ENCODE results near the gene ENTHD1. TPM values are rescaled to one million over a fixed set of nuclear protein-coding genes. Genes with fewer than 3 reads are reported as not detected.

Gene ENTHD1
- total RNA-seq, 1 donor, result not detected

- DNase-seq (ENCODE audit: low read depth), result no peak
- no peak overlapping the region for H3K4me3 ChIP-seq (ENCODE audit: low read depth, low read length)
- TF ChIP-seq, protein P1, sequence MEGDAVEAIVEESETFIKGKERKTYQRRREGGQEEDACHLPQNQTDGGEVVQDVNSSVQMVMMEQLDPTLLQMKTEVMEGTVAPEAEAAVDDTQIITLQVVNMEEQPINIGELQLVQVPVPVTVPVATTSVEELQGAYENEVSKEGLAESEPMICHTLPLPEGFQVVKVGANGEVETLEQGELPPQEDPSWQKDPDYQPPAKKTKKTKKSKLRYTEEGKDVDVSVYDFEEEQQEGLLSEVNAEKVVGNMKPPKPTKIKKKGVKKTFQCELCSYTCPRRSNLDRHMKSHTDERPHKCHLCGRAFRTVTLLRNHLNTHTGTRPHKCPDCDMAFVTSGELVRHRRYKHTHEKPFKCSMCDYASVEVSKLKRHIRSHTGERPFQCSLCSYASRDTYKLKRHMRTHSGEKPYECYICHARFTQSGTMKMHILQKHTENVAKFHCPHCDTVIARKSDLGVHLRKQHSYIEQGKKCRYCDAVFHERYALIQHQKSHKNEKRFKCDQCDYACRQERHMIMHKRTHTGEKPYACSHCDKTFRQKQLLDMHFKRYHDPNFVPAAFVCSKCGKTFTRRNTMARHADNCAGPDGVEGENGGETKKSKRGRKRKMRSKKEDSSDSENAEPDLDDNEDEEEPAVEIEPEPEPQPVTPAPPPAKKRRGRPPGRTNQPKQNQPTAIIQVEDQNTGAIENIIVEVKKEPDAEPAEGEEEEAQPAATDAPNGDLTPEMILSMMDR (IDR thresholded peaks at IDR 0.05; ENCODE audit: insufficient read depth, low read length), result no peak
Measured at GRCh38 chr22:39714321-39714720, 179.2 kb downstream of the ENTHD1 start.

DNA sequence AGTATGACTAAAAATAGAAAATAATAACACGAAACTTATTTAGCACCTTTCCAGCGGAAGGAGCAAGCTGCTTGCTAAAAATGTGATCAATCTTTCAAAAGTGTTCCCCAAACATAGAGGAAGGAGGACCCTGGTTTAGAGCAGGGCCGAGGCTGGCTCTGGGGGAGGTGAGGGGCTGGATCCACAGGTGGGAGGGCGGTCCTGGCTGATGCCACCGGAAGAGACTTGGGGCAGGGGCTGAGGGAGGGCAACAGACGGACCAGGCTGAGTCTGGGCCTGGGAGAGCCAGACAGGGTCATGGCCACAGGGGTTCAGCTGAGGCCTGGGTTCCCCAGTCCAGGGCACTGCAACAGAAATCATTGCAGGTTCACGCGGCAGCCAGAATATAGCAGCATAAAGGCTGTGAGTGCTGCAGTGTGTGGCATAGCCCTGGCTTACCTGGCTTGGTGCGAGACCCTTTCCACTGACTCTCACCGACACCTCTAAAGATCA, 179.7 kb downstream of the ENTHD1 start:
- TF ChIP-seq, protein P1 (IDR thresholded peaks at IDR 0.05; ENCODE audit: insufficient read depth, low read length), result no peak
- no peak for DNase-seq (ENCODE audit: low read depth)
- no peak overlapping the region for H3K4me3 ChIP-seq (ENCODE audit: low read depth, low read length)

- TF ChIP-seq, protein P1 (IDR thresholded peaks at IDR 0.05; ENCODE audit: insufficient read depth, low read length), result no peak
- no peak overlapping the region for H3K4me3 ChIP-seq (ENCODE audit: low read depth, low read length)
- DNase-seq (ENCODE audit: low read depth), result no peak
Measured at GRCh38 chr22:39712751-39713525, 180.6 kb downstream of the ENTHD1 start.

DNA sequence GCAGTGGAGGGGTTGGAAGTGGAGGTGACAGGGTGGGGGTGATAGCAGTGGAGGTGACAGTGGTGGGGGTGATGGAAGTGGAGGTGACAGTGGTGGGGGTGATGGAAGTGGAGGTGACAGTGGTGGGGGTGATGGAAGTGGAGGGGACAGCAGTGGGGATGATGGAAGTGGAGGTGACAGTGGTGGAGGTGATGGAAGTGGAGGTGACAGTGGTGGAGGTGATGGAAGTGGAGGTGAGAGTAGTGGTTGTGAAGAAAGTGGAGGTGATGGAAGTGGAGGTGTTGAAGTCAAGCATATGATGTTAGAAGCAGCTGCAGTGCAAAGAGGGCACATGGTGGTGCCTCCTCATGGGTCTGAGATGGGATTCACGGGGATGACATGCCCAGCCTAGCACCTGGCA, 181.5 kb downstream of the ENTHD1 start:
- H3K4me3 ChIP-seq (ENCODE audit: low read depth, low read length), result no peak overlapping the region
- no peak for DNase-seq (ENCODE audit: low read depth)
- TF ChIP-seq, protein P1 (IDR thresholded peaks at IDR 0.05; ENCODE audit: insufficient read depth, low read length), result no peak

DNA sequence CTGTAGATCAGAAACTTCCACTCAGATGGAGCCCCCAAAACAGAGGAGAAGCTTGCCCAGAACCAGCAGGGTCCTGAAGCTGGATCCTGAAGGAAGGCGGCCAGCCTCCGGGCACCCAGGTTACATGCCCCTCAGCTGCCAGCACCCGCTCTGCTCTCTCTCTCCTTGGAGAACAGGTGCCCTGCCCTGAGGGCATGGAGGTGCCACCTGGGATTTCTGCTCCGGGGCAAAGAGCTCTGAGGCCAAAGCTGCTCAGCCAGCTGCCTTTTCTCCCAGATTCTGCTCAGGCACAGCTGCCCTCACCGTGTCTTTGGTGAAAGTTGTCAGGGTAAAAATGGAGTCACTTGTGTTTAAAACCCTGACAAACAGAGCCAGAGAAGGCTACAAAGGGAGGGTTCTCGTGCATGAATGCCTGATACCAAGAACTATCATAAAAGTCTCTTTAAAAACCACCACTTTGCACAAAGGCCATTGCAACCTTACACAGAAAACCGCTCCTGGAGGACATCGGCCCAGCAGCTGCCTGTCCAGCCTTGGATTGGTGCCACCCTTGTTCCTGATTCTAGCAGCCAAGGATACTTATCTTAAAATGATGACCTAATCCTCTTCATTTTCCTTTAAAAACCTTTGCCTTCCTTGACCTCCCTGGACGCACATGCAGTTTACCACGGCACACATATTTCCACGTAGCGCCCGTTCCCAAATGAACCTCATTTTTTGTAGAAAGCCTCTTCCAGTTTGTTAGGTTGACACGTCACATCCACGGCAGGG, 183.0 kb downstream of the ENTHD1 start:
- peak; percentile 7 for DNase-seq (ENCODE audit: low read depth)
- TF ChIP-seq, protein P1 (IDR thresholded peaks at IDR 0.05; ENCODE audit: insufficient read depth, low read length), result no peak
- H3K4me3 ChIP-seq (ENCODE audit: low read depth, low read length), result no peak overlapping the region

DNA sequence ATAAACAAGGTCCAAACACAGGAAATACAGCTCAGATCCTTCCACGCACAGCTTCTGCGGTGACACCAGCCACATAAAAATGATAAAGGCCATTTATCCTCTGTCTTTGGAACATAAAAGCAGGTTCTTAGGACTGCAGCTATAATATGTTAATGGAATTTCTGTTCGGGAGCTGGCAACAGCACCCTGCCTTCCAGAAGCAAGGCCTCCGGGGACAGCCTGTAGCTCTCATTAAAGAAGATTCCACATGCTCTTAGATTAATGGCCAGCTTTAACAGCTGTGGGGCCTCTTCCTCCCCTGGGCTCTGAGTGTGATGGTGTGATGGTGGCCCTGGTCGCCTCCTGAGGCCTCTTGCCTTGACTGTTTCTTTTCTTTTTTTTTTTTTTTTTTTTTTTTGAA, 185.7 kb downstream of the ENTHD1 start:
- TF ChIP-seq, protein P1 (IDR thresholded peaks at IDR 0.05; ENCODE audit: insufficient read depth, low read length), result no peak
- no peak overlapping the region for H3K4me3 ChIP-seq (ENCODE audit: low read depth, low read length)
- no peak for DNase-seq (ENCODE audit: low read depth)

Measured in fibroblast of the aortic adventitia (primary cell).